B cell (primary cell): Measurements from ENCODE around the gene COMMD1.

Experiments
- EZH2 ChIP-seq: IDR thresholded peaks from 2 replicates; pipeline ENCODE4 v1.6.1; 2012; ENCODE audit warnings: borderline replicate concordance, low read depth, mild to moderate bottlenecking, moderate library complexity, low read length; ENCODE audit not compliant: insufficient read depth, poor library complexity, severe bottlenecking
- TF ChIP-seq, protein P1 (sequence below): fragments of 200-600 bp; IDR thresholded peaks from one replicate; pipeline ENCODE4 v1.8.0; 2022; ENCODE audit warnings: antibody characterized with exemption, mild to moderate bottlenecking

DNA sequence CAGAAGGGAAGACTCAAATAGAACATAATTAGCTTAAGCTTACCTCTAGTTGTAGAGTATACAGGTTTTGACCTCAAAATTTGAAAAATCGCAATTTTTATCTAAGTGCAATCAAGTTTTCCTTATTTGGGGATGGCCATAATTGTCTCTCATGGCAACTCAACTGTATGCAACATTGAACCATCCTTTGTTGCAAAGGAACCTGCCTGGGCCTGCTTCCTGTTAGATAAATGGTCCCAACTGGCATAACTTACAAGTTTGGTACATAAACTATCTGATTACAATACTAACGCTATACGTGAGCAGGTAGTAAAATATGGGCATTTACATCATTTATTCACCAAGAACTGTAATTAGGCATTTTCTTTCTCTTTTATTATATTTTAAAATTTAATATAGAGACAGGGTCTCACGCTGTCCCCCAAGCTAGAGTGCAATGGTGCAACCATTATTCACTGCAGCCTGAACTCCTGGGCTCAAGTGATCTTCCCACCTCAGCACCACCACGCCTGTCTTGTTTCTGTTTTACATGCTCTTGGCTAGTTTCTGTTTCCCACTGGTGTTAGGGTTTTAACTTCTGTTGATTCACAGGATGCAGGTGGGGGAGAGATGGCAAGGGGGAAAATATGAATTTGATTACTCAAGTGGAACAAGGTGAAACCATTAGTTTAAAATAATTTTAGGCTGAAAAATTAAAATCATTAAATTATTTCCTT is 235.1 kb downstream of the COMMD1 start:
- TF ChIP-seq, protein P1, sequence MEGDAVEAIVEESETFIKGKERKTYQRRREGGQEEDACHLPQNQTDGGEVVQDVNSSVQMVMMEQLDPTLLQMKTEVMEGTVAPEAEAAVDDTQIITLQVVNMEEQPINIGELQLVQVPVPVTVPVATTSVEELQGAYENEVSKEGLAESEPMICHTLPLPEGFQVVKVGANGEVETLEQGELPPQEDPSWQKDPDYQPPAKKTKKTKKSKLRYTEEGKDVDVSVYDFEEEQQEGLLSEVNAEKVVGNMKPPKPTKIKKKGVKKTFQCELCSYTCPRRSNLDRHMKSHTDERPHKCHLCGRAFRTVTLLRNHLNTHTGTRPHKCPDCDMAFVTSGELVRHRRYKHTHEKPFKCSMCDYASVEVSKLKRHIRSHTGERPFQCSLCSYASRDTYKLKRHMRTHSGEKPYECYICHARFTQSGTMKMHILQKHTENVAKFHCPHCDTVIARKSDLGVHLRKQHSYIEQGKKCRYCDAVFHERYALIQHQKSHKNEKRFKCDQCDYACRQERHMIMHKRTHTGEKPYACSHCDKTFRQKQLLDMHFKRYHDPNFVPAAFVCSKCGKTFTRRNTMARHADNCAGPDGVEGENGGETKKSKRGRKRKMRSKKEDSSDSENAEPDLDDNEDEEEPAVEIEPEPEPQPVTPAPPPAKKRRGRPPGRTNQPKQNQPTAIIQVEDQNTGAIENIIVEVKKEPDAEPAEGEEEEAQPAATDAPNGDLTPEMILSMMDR = no peak
- no peak for TF ChIP-seq EZH2
